Fibroblast of lung (primary cell): ENCODE results near the gene TTLL9. TPM values are rescaled to one million over a fixed set of nuclear protein-coding genes. Genes with fewer than 3 reads are reported as not detected.

ENCODE experiments used
- DNase-seq, 2 donors: peaks; one replicate each; pipeline versions ENCODE4 v3.0.0 to v3.0.0-alpha.2; 2010; ENCODE audit warnings: low read depth in 2 of 2
- H2AFZ ChIP-seq: 2 replicates; pipeline ENCODE4 v1.5.1; 2012; ENCODE audit warnings: low read length, control low read depth, inconsistent platforms
- H3K27ac ChIP-seq: 2 replicates; pipeline ENCODE4 v1.5.1; 2011; ENCODE audit warnings: low read length, control low read depth; ENCODE audit not compliant: insufficient read depth
- H3K27me3 ChIP-seq: 2 replicates; pipeline ENCODE4 v1.5.1; 2011; ENCODE audit warnings: mild to moderate bottlenecking, low read length; ENCODE audit not compliant: control insufficient read depth, insufficient read depth
- H3K36me3 ChIP-seq: 2 replicates; pipeline ENCODE4 v1.5.1; 2011; ENCODE audit warnings: low read length; ENCODE audit not compliant: control insufficient read depth, insufficient read depth
- H3K4me1 ChIP-seq: 2 replicates; pipeline ENCODE4 v1.5.1; 2011; ENCODE audit warnings: low read length; ENCODE audit not compliant: control insufficient read depth, insufficient read depth; ENCODE audit errors: extremely low read depth
- H3K4me2 ChIP-seq: 2 replicates; pipeline ENCODE4 v1.5.1; 2011; ENCODE audit warnings: low read length, control low read depth; ENCODE audit not compliant: insufficient read depth; ENCODE audit errors: extremely low read depth
- H3K4me3 ChIP-seq, 4 experiments: fragments of 200-600 bp in 1 of 4; sonication (generic) in 1 of 4; replicated peaks in 1 of 4; 2 replicates each; pipeline ENCODE4 v1.5.1; 2011 to 2016; ENCODE audit warnings: low read length in 4 of 4, low read depth in 3 of 4, mild to moderate bottlenecking in 3 of 4, control low read depth in 2 of 4, inconsistent platforms in 1 of 4, mixed read lengths in 1 of 4; ENCODE audit not compliant: insufficient read depth in 1 of 4; ENCODE audit errors: control extremely low read depth in 1 of 4
- H3K79me2 ChIP-seq: 2 replicates; pipeline ENCODE4 v1.5.1; 2012; ENCODE audit warnings: mild to moderate bottlenecking, low read length, inconsistent platforms; ENCODE audit not compliant: control insufficient read depth, insufficient read depth
- H3K9ac ChIP-seq: 2 replicates; pipeline ENCODE4 v1.5.1; 2011; ENCODE audit warnings: mild to moderate bottlenecking, low read length, control low read depth; ENCODE audit not compliant: insufficient read depth
- H3K9me3 ChIP-seq: 2 replicates; pipeline ENCODE4 v1.5.1; 2012; ENCODE audit warnings: low read depth, low read length; ENCODE audit not compliant: control insufficient read depth, insufficient read depth
- H4K20me1 ChIP-seq: 2 replicates; pipeline ENCODE4 v1.5.1; 2011; ENCODE audit warnings: low read length; ENCODE audit not compliant: control insufficient read depth, insufficient read depth; ENCODE audit errors: extremely low read depth
- EZH2 ChIP-seq: IDR thresholded peaks from 2 replicates; pipeline ENCODE4 v1.5.1; 2012; ENCODE audit warnings: low read length, control low read depth, mild to moderate bottlenecking; ENCODE audit errors: missing control alignments
- polyA plus RNA-seq, 2 donors: library from polyadenylated mRNA; depleted of rRNA in 1 of 2; stranded (reverse) in 1 of 2; unstranded in 1 of 2; fragments of >200 nt; gene quantifications; 2 replicates each; pipeline ENCODE4 v1.2.1, GENCODE V29; 2011 to 2012; ENCODE audit warnings: missing spikeins in 1 of 2
- total RNA-seq: library from RNA; depleted of rRNA; stranded (reverse); fragments of >200 nt; gene quantifications from 2 replicates; pipeline ENCODE4 v1.2.1, GENCODE V29; 2014
- TF ChIP-seq, protein P1 (sequence below), 2 donors: IDR thresholded peaks in 1 of 2; conservative IDR thresholded peaks in 1 of 2; 1 replicate in 1 of 2; 2 replicates in 1 of 2; pipeline ENCODE4 v1.5.1; 2011 to 2012; ENCODE audit warnings: low read length in 2 of 2, control low read depth in 1 of 2, inconsistent platforms in 1 of 2, low read depth in 1 of 2, mild to moderate bottlenecking in 1 of 2

The TTLL9 gene
- total and polyA plus RNA-seq, 2 donors (not counting 1 experiment from before 2014, with no cell fraction given), result 0.05 TPM; not detected in 1

DNA sequence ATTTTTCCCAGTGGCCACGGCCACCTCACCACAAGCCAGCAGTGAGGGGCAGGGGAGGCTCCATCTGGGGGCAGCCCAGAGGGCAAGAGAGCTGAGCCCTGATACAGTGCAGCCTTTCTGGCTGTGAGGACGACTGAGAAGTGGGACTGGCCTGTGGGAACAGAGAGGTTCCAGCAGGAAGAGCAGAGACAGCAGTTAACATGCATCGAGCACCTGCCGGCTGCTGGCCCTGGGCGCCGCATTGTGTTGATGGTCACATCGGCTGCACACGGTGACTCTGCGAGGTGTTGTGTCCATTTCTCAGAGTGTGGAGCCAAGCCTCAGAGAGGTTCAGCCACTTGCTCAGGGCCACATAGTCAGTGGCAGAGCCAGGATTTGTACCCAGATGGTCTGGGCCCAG, 34.9 kb upstream of the TTLL9 start:
- Histone ChIP-seq H3K4me3 (no peak overlapping the region), H3K4me2 (peak overlapping the region; percentile 6), H3K79me2 (no peaks in the 10 kb centered on the region), H2AFZ (no peak overlapping the region), H3K27ac (no peak overlapping the region), H3K4me1 (peaks cover 30% of the 10 kb centered on the region), H3K9me3 (no peaks in the 10 kb centered on the region), H3K27me3 (no peaks in the 10 kb centered on the region), H3K9ac (no peak overlapping the region), H4K20me1 (no peaks in the 10 kb centered on the region), H3K36me3 (no peaks in the 10 kb centered on the region)
- no peak for TF ChIP-seq EZH2
- TF ChIP-seq, protein P1, sequence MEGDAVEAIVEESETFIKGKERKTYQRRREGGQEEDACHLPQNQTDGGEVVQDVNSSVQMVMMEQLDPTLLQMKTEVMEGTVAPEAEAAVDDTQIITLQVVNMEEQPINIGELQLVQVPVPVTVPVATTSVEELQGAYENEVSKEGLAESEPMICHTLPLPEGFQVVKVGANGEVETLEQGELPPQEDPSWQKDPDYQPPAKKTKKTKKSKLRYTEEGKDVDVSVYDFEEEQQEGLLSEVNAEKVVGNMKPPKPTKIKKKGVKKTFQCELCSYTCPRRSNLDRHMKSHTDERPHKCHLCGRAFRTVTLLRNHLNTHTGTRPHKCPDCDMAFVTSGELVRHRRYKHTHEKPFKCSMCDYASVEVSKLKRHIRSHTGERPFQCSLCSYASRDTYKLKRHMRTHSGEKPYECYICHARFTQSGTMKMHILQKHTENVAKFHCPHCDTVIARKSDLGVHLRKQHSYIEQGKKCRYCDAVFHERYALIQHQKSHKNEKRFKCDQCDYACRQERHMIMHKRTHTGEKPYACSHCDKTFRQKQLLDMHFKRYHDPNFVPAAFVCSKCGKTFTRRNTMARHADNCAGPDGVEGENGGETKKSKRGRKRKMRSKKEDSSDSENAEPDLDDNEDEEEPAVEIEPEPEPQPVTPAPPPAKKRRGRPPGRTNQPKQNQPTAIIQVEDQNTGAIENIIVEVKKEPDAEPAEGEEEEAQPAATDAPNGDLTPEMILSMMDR (conservative IDR thresholded peaks at IDR 0.05 in 1 of 2, IDR thresholded peaks at IDR 0.05 in 1 of 2; ENCODE audit: low read depth in 1 of 2, low read length in 2 of 2), result no peak
- no peak for DNase-seq

DNA sequence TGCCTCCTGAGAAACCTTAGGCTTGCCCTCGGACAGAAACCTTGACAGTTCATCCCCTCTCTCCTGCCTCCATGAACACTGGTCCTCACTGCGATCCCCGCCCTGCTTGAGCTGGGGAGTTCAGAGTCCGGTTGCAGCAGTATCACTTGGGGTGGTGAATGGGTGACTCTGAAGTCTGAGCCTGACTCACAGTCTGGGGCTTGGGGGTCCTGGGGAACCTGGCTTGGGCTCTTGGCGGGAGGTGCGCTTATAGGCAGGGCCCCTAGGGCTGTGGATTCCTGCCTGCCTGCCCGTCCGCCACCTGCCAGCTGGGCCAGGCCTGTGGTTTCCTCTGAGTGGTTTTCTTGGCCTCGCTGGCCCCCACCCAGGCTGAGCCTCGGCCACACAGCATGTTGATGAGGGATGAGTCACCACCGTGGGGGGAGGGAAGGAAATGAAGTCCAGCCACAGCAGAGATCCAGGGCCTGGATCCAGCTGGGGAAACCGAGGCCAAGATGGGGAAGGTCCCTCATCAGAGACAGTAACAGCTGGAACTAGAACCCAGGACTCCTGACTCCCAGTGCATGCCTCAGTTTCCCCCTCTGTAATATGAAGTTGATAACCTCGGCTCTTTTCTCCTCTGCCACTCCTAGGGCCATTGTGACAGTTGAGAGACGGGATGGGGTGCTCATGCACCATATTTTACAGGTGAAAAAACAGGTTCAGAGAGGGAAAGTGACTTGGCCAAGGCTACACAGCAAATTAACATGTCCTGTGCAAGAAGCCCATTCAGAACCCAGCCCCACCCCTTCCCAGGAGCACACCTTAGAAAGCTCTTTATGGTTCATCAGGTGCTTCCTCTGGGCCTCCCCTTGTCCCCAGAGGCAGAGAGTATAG, 34.2 kb upstream of the TTLL9 start:
- Histone ChIP-seq H4K20me1 (no peaks in the 10 kb centered on the region), H3K36me3 (no peaks in the 10 kb centered on the region), H3K9me3 (no peaks in the 10 kb centered on the region), H3K9ac (no peak overlapping the region), H3K4me2 (peak overlapping the region; percentile 6), H2AFZ (no peak overlapping the region), H3K79me2 (no peaks in the 10 kb centered on the region), H3K27me3 (no peaks in the 10 kb centered on the region), H3K27ac (no peak overlapping the region), H3K4me3 (no peak overlapping the region), H3K4me1 (peaks cover 36% of the 10 kb centered on the region)
- DNase-seq, result peak; percentile 89 to 95
- TF ChIP-seq EZH2, result no peak
- TF ChIP-seq, protein P1 (conservative IDR thresholded peaks at IDR 0.05 in 1 of 2, IDR thresholded peaks at IDR 0.05 in 1 of 2; ENCODE audit: low read depth in 1 of 2, low read length in 2 of 2), result no peak

DNA sequence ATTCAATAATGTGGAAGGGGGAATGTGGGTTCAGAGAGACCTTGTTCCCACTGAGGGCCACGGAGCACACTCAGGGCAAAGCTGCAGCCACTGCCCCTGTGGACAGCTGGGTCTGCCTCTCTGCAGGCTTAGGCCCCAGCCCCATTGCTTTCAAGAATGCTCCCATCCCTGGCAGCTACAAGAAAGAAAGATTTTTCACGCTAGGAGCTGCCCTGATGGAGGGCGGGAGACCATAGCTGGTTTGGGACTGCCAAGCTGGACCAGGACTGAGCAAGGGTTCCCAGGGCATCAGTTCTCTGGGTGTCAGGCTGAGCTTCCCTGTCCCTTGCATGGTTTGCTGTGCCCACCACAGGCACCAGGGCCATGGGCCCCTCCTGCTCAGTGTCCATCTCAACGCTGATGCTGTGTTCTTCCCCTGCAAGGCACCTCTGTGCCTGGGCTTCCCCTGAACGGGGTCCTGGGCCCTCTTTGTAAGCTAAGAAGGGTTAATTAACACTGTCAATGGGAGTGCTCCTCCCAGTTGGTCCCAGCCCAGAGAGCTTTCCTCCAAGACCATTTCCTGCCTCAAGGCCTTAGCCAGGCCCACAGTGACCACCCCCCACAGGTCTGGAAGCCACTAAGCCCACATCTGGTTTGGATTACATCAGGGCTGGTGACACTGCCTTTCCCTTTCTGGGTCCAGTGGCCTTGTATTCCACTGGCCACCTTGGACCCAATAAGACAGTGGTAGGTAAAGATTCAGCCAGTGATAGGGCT, 33.4 kb upstream of the TTLL9 start:
- H3K9ac ChIP-seq, result no peak overlapping the region
- no peaks in the 10 kb centered on the region for H3K27me3 ChIP-seq
- no peaks in the 10 kb centered on the region for H3K79me2 ChIP-seq
- H3K9me3 ChIP-seq, result no peaks in the 10 kb centered on the region
- H4K20me1 ChIP-seq, result no peaks in the 10 kb centered on the region
- no peaks in the 10 kb centered on the region for H3K36me3 ChIP-seq
- no peak overlapping the region for H2AFZ ChIP-seq
- TF ChIP-seq, protein P1 (conservative IDR thresholded peaks at IDR 0.05 in 1 of 2, IDR thresholded peaks at IDR 0.05 in 1 of 2; ENCODE audit: low read depth in 1 of 2, low read length in 2 of 2), result no peak
- no peak for TF ChIP-seq EZH2
- peak in 1 of 2 donors; percentile 53 for DNase-seq
- H3K4me3 ChIP-seq, result no peak overlapping the region
- H3K4me1 ChIP-seq, result peaks cover 43% of the 10 kb centered on the region
- H3K4me2 ChIP-seq, result peak overlapping the region; percentile 37
- H3K27ac ChIP-seq, result no peak overlapping the region
